ENCODE data around the gene ARHGEF2. TPM values are rescaled to one million over a fixed set of nuclear protein-coding genes. Genes with fewer than 3 reads are reported as not detected.

ARHGEF2 gene
- total and polyA plus RNA-seq, 2 of the 13 experiments (the other 11 are each of a cell fraction or from before 2014, with no cell fraction given): 16.1 to 32.1 TPM

GRCh38 chr1:156003923-156004188 is 25.5 kb upstream of the ARHGEF2 start:
- no peak overlapping the region for H3K9ac ChIP-seq (ENCODE audit: insufficient read depth, low read depth, low read length)
- H3K4me1 ChIP-seq (ENCODE audit: insufficient read depth, low read length): peaks cover 69% of the 10 kb centered on the region
- H3K79me2 ChIP-seq (ENCODE audit: insufficient read depth, low read length): no peaks in the 10 kb centered on the region
- BruUV-seq (replicated peaks): no TSS peak
- 0% methylated on average over 2 of the region's 2 CpGs for WGBS (ENCODE audit: low lambda C conversion rate)
- H3K36me3 ChIP-seq (replicated peaks in 1 of 2; ENCODE audit: control insufficient read depth in 1 of 2, insufficient read depth in 2 of 2, low read length in 2 of 2): no peaks in the 10 kb centered on the region
- DNase-seq (ENCODE audit: low spot score): no peak
- CTCF ChIA-PET (ENCODE audit: low intra/inter-chr PET ratio, low total read pairs): no interaction called here
- no peak overlapping the region for H2AFZ ChIP-seq (ENCODE audit: low read length)
- POLR2A ChIA-PET: interaction anchor here (1.2 to 3.6 kb wide), 5 partner anchors 9 to 69 kb away, joined by 3 to 27 read pairs (median 5); no protein-coding TSS in a partner anchor
- no peak for ATAC-seq
- H3K27me3 ChIP-seq (ENCODE audit: control insufficient read depth in 1 of 2, insufficient read depth in 2 of 2, low read length in 2 of 2): no peaks in the 10 kb centered on the region
- no peak overlapping the region for H3K27ac ChIP-seq (ENCODE audit: extremely low read length, insufficient read depth, low read length)
- in situ Hi-C loops (cut with HindIII; ENCODE audit: extremely low pct_ligation_motif_present, low pct_unique_long_range_greater_than_20kb): no loop called here
- intact Hi-C loops (cut with micrococcal nuclease; ENCODE audit: unreplicated experiment): loop anchor here (10.0 kb wide), 1 partner anchor 61 kb away; the partner anchor contains the start of gene RAB25
- peak overlapping the region in 2 of 3 experiments; percentile 47 to 62; a peak in 2 of 6 replicates for H3K4me3 ChIP-seq (replicated peaks in 1 of 3; ENCODE audit: insufficient read depth in 1 of 3, low read depth in 2 of 3, low read length in 3 of 3)
- FAIRE-seq: no peak
- peak overlapping the region; percentile 84 for H3K4me2 ChIP-seq (ENCODE audit: low read depth, low read length)
- H4K20me1 ChIP-seq (ENCODE audit: insufficient read depth, low read length): no peaks in the 10 kb centered on the region
- H3K9me3 ChIP-seq (ENCODE audit: low read length): no peaks in the 10 kb centered on the region
- no peak for TF ChIP-seq ZNF260 (CRISPR knock-in tag; IDR thresholded peaks at IDR 0.05; ENCODE audit: borderline replicate concordance, low read depth)
- TF ChIP-seq ZNF574 (CRISPR knock-in tag; IDR thresholded peaks at IDR 0.05): no peak
- TF ChIP-seq ZBTB7B (CRISPR knock-in tag; IDR thresholded peaks at IDR 0.05): no peak
- TF ChIP-seq TOPORS (CRISPR knock-in tag; IDR thresholded peaks at IDR 0.05): no peak
- no peak for TF ChIP-seq JDP2 (CRISPR knock-in tag; IDR thresholded peaks at IDR 0.05; ENCODE audit: borderline replicate concordance)
- TF ChIP-seq ZFYVE20 (CRISPR knock-in tag; IDR thresholded peaks at IDR 0.05; ENCODE audit: borderline replicate concordance, low read depth): no peak
- TF ChIP-seq ZNF275 (CRISPR knock-in tag; IDR thresholded peaks at IDR 0.05; ENCODE audit: borderline replicate concordance): no peak
- TF ChIP-seq ZNF652 (CRISPR knock-in tag; IDR thresholded peaks at IDR 0.05; ENCODE audit: borderline replicate concordance, low read depth): no peak
- TF ChIP-seq ZHX2 (IDR thresholded peaks at IDR 0.05; ENCODE audit: low read depth): no peak
- TF ChIP-seq ZHX2 (CRISPR knock-in tag; IDR thresholded peaks at IDR 0.05; ENCODE audit: borderline replicate concordance): no peak
- no peak for TF ChIP-seq ARID2 (CRISPR knock-in tag; IDR thresholded peaks at IDR 0.05; ENCODE audit: borderline replicate concordance)
- TF ChIP-seq POGK (CRISPR knock-in tag; conservative IDR thresholded peaks at IDR 0.05): no peak

Measured in HepG2 (cell line).